IMR-90 (cell line): ENCODE data around the gene PCDHB11. TPM values are rescaled to one million over a fixed set of nuclear protein-coding genes. Genes with fewer than 3 reads are reported as not detected.
"Not testable (repeated sequence)": the region's sequence is repeated elsewhere in the genome, so short reads cannot be mapped to it uniquely, and the experiment has no call there.

Experiments
- ATAC-seq: fragments of 200-7000 bp; cut with Tn5 transposase; 2 replicates; pipeline ENCODE4 v1.9.1; 2020; ENCODE audit warnings: low read depth, mild to moderate bottlenecking, moderate library complexity
- BruUV-seq: library from RNA; stranded (reverse); fragments of 400-500 nt; replicated peaks from 2 replicates; lab custom pipeline; 2021; lab: Mats Ljungman, UMichigan
- CTCF ChIA-PET: fragments of 300-600 bp; formaldehyde crosslinking; extraction: SDS; loops from one replicate; lab custom pipeline; 2021; ENCODE audit warnings: antibody characterized with exemption; lab: Yijun Ruan, JAX
- POLR2A ChIA-PET: fragments of 300-600 bp; sonication (Branson Sonifier 250); formaldehyde crosslinking; loops from one replicate; lab custom pipeline; 2022; ENCODE audit warnings: antibody characterized with exemption; ENCODE audit not compliant: unreplicated experiment; lab: Charles Lee
- DNase-seq: peaks from one replicate; pipeline ENCODE4 v3.0.0; 2013
- H2AFZ ChIP-seq: replicated peaks from 2 replicates; pipeline ENCODE3; 2013; ENCODE audit warnings: low read length, mild to moderate bottlenecking; ENCODE audit not compliant: poor library complexity
- H2AK5ac ChIP-seq: 2 replicates; pipeline ENCODE4 v1.6.1; 2013; ENCODE audit warnings: low read depth, low read length, inconsistent platforms
- H2AK9ac ChIP-seq: replicated peaks from 2 replicates; pipeline ENCODE3; 2013; ENCODE audit warnings: mild to moderate bottlenecking, low read depth, low read length, moderate library complexity; ENCODE audit not compliant: poor library complexity
- H2BK120ac ChIP-seq: 2 replicates; pipeline ENCODE4 v1.6.1; 2013; ENCODE audit warnings: low read depth, low read length, inconsistent platforms
- H2BK15ac ChIP-seq: 3 replicates; pipeline ENCODE4 v1.6.1; 2013; ENCODE audit warnings: low read depth, low read length, inconsistent platforms
- H2BK20ac ChIP-seq: 2 replicates; pipeline ENCODE4 v1.6.1; 2013; ENCODE audit warnings: low read depth, mild to moderate bottlenecking, inconsistent platforms, low read length, moderate library complexity
- H2BK5ac ChIP-seq: 2 replicates; pipeline ENCODE4 v1.6.1; 2013; ENCODE audit warnings: mild to moderate bottlenecking, low read depth, low read length, inconsistent platforms; ENCODE audit not compliant: poor library complexity, severe bottlenecking
- H3K14ac ChIP-seq: replicated peaks from 2 replicates; pipeline ENCODE4 v1.6.1; 2013; ENCODE audit warnings: low read depth, low read length, inconsistent platforms
- H3K18ac ChIP-seq: 2 replicates; pipeline ENCODE4 v1.6.1; 2013; ENCODE audit warnings: low read depth, low read length, control low read depth
- H3K23ac ChIP-seq: 2 replicates; pipeline ENCODE4 v1.6.1; 2013; ENCODE audit warnings: low read depth, low read length, inconsistent platforms
- H3K27ac ChIP-seq: 2 replicates; pipeline ENCODE4 v1.5.1; 2013; ENCODE audit warnings: mild to moderate bottlenecking, control low read depth, low read length; ENCODE audit not compliant: insufficient read depth
- H3K27me3 ChIP-seq: 2 replicates; pipeline ENCODE4 v1.6.1; 2013; ENCODE audit warnings: low read length; ENCODE audit not compliant: control insufficient read depth, insufficient read depth
- H3K36me3 ChIP-seq: 2 replicates; pipeline ENCODE4 v1.6.1; 2013; ENCODE audit warnings: low read length, mixed read lengths; ENCODE audit not compliant: control insufficient read depth, insufficient read depth
- H3K4ac ChIP-seq: 2 replicates; pipeline ENCODE4 v1.6.1; 2013; ENCODE audit warnings: low read depth, low read length, inconsistent platforms
- H3K4me1 ChIP-seq: 2 replicates; pipeline ENCODE4 v1.6.1; 2013; ENCODE audit warnings: low read length, mixed read lengths; ENCODE audit not compliant: control insufficient read depth, insufficient read depth
- H3K4me2 ChIP-seq: 2 replicates; pipeline ENCODE4 v1.6.1; 2013; ENCODE audit warnings: low read depth, mild to moderate bottlenecking, control low read depth, low read length, moderate library complexity
- H3K4me3 ChIP-seq: 2 replicates; pipeline ENCODE4 v1.5.1; 2013; ENCODE audit warnings: low read depth, mild to moderate bottlenecking, control low read depth, low read length, moderate library complexity; ENCODE audit not compliant: insufficient read depth
- H3K56ac ChIP-seq: 2 replicates; pipeline ENCODE4 v1.6.1; 2013; ENCODE audit warnings: low read length, inconsistent platforms; ENCODE audit not compliant: insufficient read depth; ENCODE audit errors: extremely low read depth
- H3K79me1 ChIP-seq, 2 experiments: 2 replicates each; pipeline ENCODE4 v1.6.1; 2013; ENCODE audit warnings: low read length in 2 of 2, inconsistent platforms in 1 of 2, low read depth in 1 of 2
- H3K9ac ChIP-seq: 2 replicates; pipeline ENCODE4 v1.6.1; 2013; ENCODE audit warnings: low read depth, low read length, control low read depth
- H3K9me1 ChIP-seq: 2 replicates; pipeline ENCODE4 v1.6.1; 2013; ENCODE audit warnings: low read length, inconsistent platforms; ENCODE audit not compliant: insufficient read depth
- H3K9me3 ChIP-seq: 2 replicates; pipeline ENCODE4 v1.6.1; 2013; ENCODE audit warnings: low read length; ENCODE audit not compliant: control insufficient read depth, insufficient read depth
- H4K20me1 ChIP-seq: 2 replicates; pipeline ENCODE4 v1.6.1; 2013; ENCODE audit warnings: low read length, inconsistent platforms; ENCODE audit not compliant: insufficient read depth
- H4K5ac ChIP-seq: 2 replicates; pipeline ENCODE4 v1.6.1; 2013; ENCODE audit warnings: mild to moderate bottlenecking, low read depth, low read length, control low read depth
- H4K8ac ChIP-seq, 2 experiments: 2 replicates each; pipeline ENCODE4 v1.6.1; 2013; ENCODE audit warnings: low read depth in 2 of 2, low read length in 2 of 2, control low read depth in 1 of 2, inconsistent platforms in 1 of 2
- H4K91ac ChIP-seq: 2 replicates; pipeline ENCODE4 v1.6.1; 2013; ENCODE audit warnings: low read depth, low read length, inconsistent platforms; ENCODE audit not compliant: insufficient read depth
- WGBS, 2 experiments: methylation state at CpG; one replicate each; pipeline versions ENCODE4 v1.1.5 to v1.1.7; 2013; ENCODE audit warnings: missing lambda C conversion rate in 2 of 2; ENCODE audit not compliant: insufficient read length in 1 of 2; ENCODE audit errors: extremely low coverage in 2 of 2; 5-methylcytosine and 5-hydroxymethylcytosine counted together
- dilution Hi-C: fragments of 300-500 bp; cut with HindIII; formaldehyde crosslinking; loops from one replicate; pipeline ENCODE4 v1.14.3; 2018; ENCODE audit warnings: low sequenced_read_pairs; ENCODE audit not compliant: unreplicated experiment
- in situ Hi-C: fragments of 300-500 bp; cut with MboI; formaldehyde crosslinking; loops from 3 replicates; pipeline ENCODE4 v1.14.3; 2019; ENCODE audit warnings: low sequenced_read_pairs, inconsistent platforms, mixed read lengths
- intact Hi-C: fragments of 100-400 bp; cut with micrococcal nuclease; formaldehyde crosslinking; loops from 2 replicates; pipeline ENCODE4 v1.10.0; 2022
- polyA plus RNA-seq, 3 experiments: library from polyadenylated mRNA; depleted of rRNA; stranded (reverse); fragments of >200 nt; gene quantifications; 2 replicates each; pipeline ENCODE4 v1.2.3, GENCODE V29; 2012; ENCODE audit warnings: low replicate concordance in 1 of 3
- total RNA-seq: library from RNA; depleted of rRNA; stranded (reverse); fragments of >200 nt; gene quantifications from 2 replicates; pipeline ENCODE4 v1.2.3, GENCODE V29; 2012

PCDHB11 gene
- total and polyA plus RNA-seq, 2 of the 4 experiments (the other 2 are of a cell fraction) = under 0.01 to 0.05 TPM

DNA sequence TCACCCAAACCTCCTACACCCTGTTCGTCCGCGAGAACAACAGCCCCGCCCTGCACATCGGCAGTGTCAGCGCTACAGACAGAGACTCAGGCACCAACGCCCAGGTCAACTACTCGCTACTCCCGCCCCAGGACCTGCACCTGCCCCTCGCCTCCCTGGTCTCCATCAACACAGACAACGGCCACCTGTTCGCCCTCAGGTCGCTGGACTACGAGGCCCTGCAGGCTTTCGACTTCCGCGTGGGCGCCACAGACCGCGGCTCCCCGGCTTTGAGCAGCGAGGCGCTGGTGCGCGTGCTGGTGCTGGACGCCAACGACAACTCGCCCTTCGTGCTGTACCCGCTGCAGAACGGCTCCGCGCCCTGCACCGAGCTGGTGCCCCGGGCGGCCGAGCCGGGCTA lies 1.7 kb downstream of the PCDHB11 start:
- DNase-seq, H4K5ac ChIP-seq, H3K23ac ChIP-seq, dilution Hi-C loops, H4K91ac ChIP-seq, H3K18ac ChIP-seq, H3K27ac ChIP-seq, BruUV-seq, H2BK120ac ChIP-seq, H3K36me3 ChIP-seq, H2AK5ac ChIP-seq, H2AFZ ChIP-seq, H3K14ac ChIP-seq, H3K4me1 ChIP-seq, H3K4me3 ChIP-seq, H3K27me3 ChIP-seq, H3K4ac ChIP-seq, ATAC-seq, H2BK15ac ChIP-seq, H4K20me1 ChIP-seq, POLR2A ChIA-PET, in situ Hi-C loops, CTCF ChIA-PET, intact Hi-C loops, H3K9ac ChIP-seq, H3K79me1 ChIP-seq, H2AK9ac ChIP-seq, H3K4me2 ChIP-seq, H2BK20ac ChIP-seq, H4K8ac ChIP-seq, H3K56ac ChIP-seq, H3K9me1 ChIP-seq, H2BK5ac ChIP-seq: not testable (repeated sequence)
- peaks cover 13% of the 10 kb centered on the region for H3K9me3 ChIP-seq
- WGBS, 2 experiments = 12% methylated on average over 8 of the region's 38 CpGs; no CpG with 5 or more reads in 1 of the 2 experiments

DNA sequence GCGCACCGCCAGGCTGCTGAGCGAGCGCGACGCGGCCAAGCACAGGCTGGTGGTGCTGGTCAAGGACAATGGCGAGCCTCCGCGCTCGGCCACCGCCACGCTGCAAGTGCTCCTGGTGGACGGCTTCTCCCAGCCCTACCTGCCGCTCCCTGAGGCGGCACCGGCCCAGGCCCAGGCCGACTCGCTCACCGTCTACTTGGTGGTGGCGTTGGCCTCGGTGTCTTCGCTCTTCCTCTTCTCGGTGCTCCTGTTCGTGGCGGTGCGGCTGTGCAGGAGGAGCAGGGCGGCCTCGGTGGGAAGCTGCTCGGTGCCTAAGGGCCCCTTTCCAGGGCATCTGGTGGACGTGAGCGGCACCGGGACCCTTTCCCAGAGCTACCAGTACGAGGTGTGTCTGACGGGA lies 2.2 kb downstream of the PCDHB11 start:
- BruUV-seq, in situ Hi-C loops, ATAC-seq: not testable (repeated sequence)

More for the DNA sequence above, 2.2 kb downstream of the PCDHB11 start:
- POLR2A ChIA-PET, H2BK120ac ChIP-seq, DNase-seq, H3K27me3 ChIP-seq, H3K14ac ChIP-seq, H3K4ac ChIP-seq, H4K20me1 ChIP-seq, H3K56ac ChIP-seq, H3K9ac ChIP-seq, H2BK20ac ChIP-seq, H2BK15ac ChIP-seq, H3K27ac ChIP-seq, H3K9me1 ChIP-seq, H3K4me3 ChIP-seq, H3K79me1 ChIP-seq, intact Hi-C loops, CTCF ChIA-PET, H4K91ac ChIP-seq, dilution Hi-C loops, H3K4me2 ChIP-seq, H4K5ac ChIP-seq, H3K18ac ChIP-seq, H3K36me3 ChIP-seq, H3K4me1 ChIP-seq, H2AK9ac ChIP-seq, H2AK5ac ChIP-seq, H2AFZ ChIP-seq, H3K23ac ChIP-seq, H4K8ac ChIP-seq, H2BK5ac ChIP-seq: not testable (repeated sequence)
- peaks cover 13% of the 10 kb centered on the region for H3K9me3 ChIP-seq
- WGBS, 2 experiments = 28% methylated on average over 8 of the region's 35 CpGs; no CpG with 5 or more reads in 1 of the 2 experiments
